Measurements from ENCODE around the gene CECR2.

Gene CECR2

GRCh38 chr22:17578136-17578754 lies 209.0 kb downstream of the CECR2 start:
- no peak for DNase-seq

GRCh38 chr22:17579535-17579981 lies 210.3 kb downstream of the CECR2 start:
- DNase-seq: no peak

- no peak for DNase-seq
These were observed 211.3 kb downstream of the CECR2 start for GRCh38 chr22:17580441-17581031.

- DNase-seq: no peak
These were observed 211.8 kb downstream of the CECR2 start for GRCh38 chr22:17581056-17581455.

GRCh38 chr22:17581631-17582030 lies 212.4 kb downstream of the CECR2 start:
- no peak for DNase-seq

GRCh38 chr22:17583151-17583550 lies 213.9 kb downstream of the CECR2 start:
- DNase-seq: no peak

GRCh38 chr22:17586831-17587440 lies 217.7 kb downstream of the CECR2 start:
- DNase-seq: no peak

GRCh38 chr22:17587629-17588028 lies 218.4 kb downstream of the CECR2 start:
- no peak for DNase-seq

GRCh38 chr22:17588606-17589005 lies 219.3 kb downstream of the CECR2 start:
- no peak for DNase-seq

GRCh38 chr22:17589810-17590375 lies 220.6 kb downstream of the CECR2 start:
- DNase-seq: no peak

- DNase-seq: no peak
These were observed 221.3 kb downstream of the CECR2 start for GRCh38 chr22:17590586-17590985.

GRCh38 chr22:17592201-17592600 lies 222.9 kb downstream of the CECR2 start:
- no peak for DNase-seq

GRCh38 chr22:17596226-17596625 lies 227.0 kb downstream of the CECR2 start:
- DNase-seq: no peak

GRCh38 chr22:17597217-17597616 lies 228.0 kb downstream of the CECR2 start:
- DNase-seq: no peak

GRCh38 chr22:17598318-17598717 lies 229.1 kb downstream of the CECR2 start:
- no peak for DNase-seq

GRCh38 chr22:17601031-17601430 lies 231.8 kb downstream of the CECR2 start:
- DNase-seq: no peak

- DNase-seq: no peak
These were observed 234.4 kb downstream of the CECR2 start for GRCh38 chr22:17603668-17604067.

GRCh38 chr22:17606496-17606895 lies 237.2 kb downstream of the CECR2 start:
- no peak for DNase-seq
